Esophagus squamous epithelium (tissue), 5 donors: ENCODE measurements around the gene TMEM190. TPM values are rescaled to one million over a fixed set of nuclear protein-coding genes. Genes with fewer than 3 reads are reported as not detected.

ENCODE experiments used
- DNase-seq: peaks from one replicate; lab custom pipeline; 2025; lab: John Stamatoyannopoulos, UW
- H3K27ac ChIP-seq, 4 donors: fragments of 200-600 bp; sonication (generic); one replicate each; pipeline ENCODE4 v1.5.1; 2016 to 2019; ENCODE audit warnings: mild to moderate bottlenecking in 1 of 4
- H3K27me3 ChIP-seq, 4 donors: fragments of 200-600 bp; sonication (generic); 1 replicate in 3 of 4; 2 replicates in 1 of 4; pipeline versions ENCODE4 v1.5.1 to v1.6.0; 2017 to 2021; ENCODE audit warnings: antibody characterized with exemption in 1 of 4
- H3K36me3 ChIP-seq, 3 donors: fragments of 200-600 bp; sonication (generic); one replicate each; pipeline ENCODE4 v1.5.1; 2016 to 2019
- H3K4me1 ChIP-seq, 3 donors: fragments of 200-600 bp; sonication (generic); one replicate each; pipeline ENCODE4 v1.5.1; 2017 to 2019
- H3K4me3 ChIP-seq, 4 donors: fragments of 200-600 bp; sonication (generic); 1 replicate in 3 of 4; 2 replicates in 1 of 4; pipeline ENCODE4 v1.5.1; 2016 to 2019; ENCODE audit warnings: mild to moderate bottlenecking in 2 of 4, moderate library complexity in 1 of 4
- H3K9me3 ChIP-seq, 3 donors: fragments of 200-600 bp; sonication (generic); one replicate each; pipeline ENCODE4 v1.5.1; 2016 to 2019
- POLR2A ChIP-seq, 4 donors: fragments of 450-650 bp; IDR thresholded peaks; one replicate each; pipeline ENCODE4 v1.6.1; 2017; ENCODE audit warnings: antibody characterized with exemption in 4 of 4, mild to moderate bottlenecking in 4 of 4, moderate library complexity in 3 of 4
- WGBS, 2 donors: methylation state at CpG; one replicate each; pipeline ENCODE4 v1.1.5; 2018; 5-methylcytosine and 5-hydroxymethylcytosine counted together
- intact Hi-C: fragments of 100-400 bp; cut with DNase I; formaldehyde crosslinking; loops from one replicate; pipeline ENCODE4 v1.15.0; 2022
- total RNA-seq, 4 donors: library from RNA; depleted of rRNA; stranded (reverse); fragments of >200 nt; gene quantifications; one replicate each; pipeline ENCODE4 v1.1.0, GENCODE V29; 2016
- TF ChIP-seq, protein P1 (sequence below), 6 experiments: fragments of 450-650 bp in 4 of 6; fragments of 200-600 bp in 2 of 6; sonication (generic) in 2 of 6; IDR thresholded peaks; one replicate each; pipeline ENCODE4 v1.5.1; 2016 to 2019; ENCODE audit warnings: antibody characterized with exemption in 6 of 6, mild to moderate bottlenecking in 4 of 6, moderate library complexity in 4 of 6
- donor health status: DM: yes; HTN: yes; CAD: no.

TMEM190 gene
- total RNA-seq, 4 donors from 2014 or later: not detected

DNA sequence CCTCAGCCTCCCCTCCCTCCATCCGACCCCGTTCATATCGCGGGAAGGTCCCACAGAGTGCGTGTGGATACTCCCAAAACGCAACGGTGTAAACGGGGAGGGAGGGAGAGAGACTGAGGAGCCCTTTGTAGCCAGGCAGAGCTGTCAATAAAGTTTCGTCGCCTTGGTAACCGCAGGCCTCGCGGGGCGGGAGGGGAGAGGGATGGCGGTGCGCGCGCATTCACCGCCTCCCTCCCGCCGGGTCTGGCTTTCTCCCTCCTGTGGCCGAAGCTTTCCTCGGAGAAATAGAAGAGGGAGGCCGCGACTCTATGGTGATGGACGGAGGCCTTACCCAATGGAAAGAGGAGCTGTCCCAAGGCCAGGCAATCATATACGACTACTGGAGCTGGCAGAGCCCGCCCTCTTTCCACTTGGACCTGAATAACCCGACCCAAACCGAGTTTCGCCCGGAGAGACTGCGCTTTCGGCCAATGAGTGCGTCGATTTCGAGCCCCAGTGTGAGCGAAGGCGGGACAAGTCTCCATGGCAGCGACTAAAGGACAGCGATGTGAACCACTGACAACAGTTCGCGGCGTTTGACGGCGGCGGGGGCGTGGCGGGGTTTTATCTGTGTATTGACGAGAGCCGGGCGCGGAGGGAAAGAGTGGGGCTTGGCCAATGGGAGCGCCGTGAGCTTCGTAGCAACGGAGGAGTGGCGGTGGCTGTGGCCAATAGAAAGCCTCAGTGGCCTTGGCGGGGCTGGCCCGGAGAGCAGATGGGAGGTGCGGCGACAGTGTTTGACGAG lies 37.3 kb upstream of the TMEM190 start, which contains the start of gene KMT5C:
TSS of gene KMT5C (plus strand) at position 772 of the 784 bp plus-strand sequence. CDS start 2,061 bp downstream, outside the sequence.
- Histone ChIP-seq H3K27ac (peak within 1 kb of the TSS; percentile 94 to 96 (median 96)), H3K4me3 (peak within 1 kb of the TSS; percentile 65 to 81 (median 74)), H3K9me3 (no peaks in the 10 kb centered on the region), H3K27me3 (peaks cover 0 to 11% (median 0%) of the 10 kb centered on the region in 4 donors), H3K4me1 (peaks cover 18 to 43% (median 20%) of the 10 kb centered on the region in 3 donors), H3K36me3 (peaks cover 3 to 25% (median 8%) of the 10 kb centered on the region in 3 donors)
- peak; percentile 100 for DNase-seq
- WGBS, 2 donors: 0% methylated on average over 27 to 35 of the region's 63 CpGs
- peak in 3 of 4 donors; percentile 28 to 95 (median 94) for TF ChIP-seq POLR2A (IDR thresholded peaks at IDR 0.05)
- TF ChIP-seq, protein P1, sequence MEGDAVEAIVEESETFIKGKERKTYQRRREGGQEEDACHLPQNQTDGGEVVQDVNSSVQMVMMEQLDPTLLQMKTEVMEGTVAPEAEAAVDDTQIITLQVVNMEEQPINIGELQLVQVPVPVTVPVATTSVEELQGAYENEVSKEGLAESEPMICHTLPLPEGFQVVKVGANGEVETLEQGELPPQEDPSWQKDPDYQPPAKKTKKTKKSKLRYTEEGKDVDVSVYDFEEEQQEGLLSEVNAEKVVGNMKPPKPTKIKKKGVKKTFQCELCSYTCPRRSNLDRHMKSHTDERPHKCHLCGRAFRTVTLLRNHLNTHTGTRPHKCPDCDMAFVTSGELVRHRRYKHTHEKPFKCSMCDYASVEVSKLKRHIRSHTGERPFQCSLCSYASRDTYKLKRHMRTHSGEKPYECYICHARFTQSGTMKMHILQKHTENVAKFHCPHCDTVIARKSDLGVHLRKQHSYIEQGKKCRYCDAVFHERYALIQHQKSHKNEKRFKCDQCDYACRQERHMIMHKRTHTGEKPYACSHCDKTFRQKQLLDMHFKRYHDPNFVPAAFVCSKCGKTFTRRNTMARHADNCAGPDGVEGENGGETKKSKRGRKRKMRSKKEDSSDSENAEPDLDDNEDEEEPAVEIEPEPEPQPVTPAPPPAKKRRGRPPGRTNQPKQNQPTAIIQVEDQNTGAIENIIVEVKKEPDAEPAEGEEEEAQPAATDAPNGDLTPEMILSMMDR (IDR thresholded peaks at IDR 0.05): peak in 5 of 6 experiments; percentile 23 to 63 (median 51)
- intact Hi-C loops: no loop called here

DNA sequence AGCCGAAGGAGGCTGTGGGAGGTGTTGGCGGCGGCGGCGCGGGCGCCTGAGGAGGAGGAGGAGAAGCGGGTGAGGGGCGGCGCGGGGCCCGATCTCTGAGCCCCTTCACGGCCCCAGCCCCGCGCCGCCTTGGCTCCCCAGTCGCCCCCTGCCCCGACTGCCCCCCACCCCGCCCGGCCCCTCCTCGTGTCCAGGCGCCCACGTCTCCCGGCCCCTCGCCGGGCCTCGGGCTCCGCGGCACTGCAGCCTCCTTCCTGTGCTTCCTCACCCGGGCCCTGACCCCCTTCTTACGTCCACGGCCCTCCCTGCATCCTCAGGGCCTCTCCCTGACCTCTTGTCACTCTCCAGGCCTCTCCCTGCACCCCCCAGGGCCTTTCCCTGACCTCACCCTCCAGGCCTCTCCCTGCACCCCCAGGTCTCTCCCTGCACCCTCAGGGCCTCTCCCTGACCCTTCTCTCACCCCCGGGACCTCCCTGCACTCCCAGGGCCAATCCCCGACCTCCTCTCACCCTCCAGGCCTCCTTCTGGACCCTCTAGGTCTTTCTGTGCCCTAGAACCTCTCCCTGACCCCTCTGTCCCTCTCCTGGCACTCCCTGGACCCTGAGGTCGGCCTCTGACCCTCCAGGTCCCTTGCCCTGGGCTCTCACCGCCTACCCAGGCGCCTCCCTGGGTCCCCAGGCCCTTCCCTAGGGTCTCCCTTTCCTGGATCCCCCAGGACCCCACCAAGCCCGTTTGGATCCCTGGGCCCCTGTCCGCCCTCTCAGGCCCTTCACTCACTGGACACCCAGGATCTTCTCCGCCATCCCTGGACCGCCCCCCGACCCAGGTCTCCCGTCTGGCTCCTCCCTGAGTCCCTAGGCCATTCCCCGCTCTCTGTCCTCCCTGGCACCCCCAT lies 36.5 kb upstream of the TMEM190 start:
- DNase-seq: no peak
- TF ChIP-seq, protein P1 (IDR thresholded peaks at IDR 0.05): no peak
- TF ChIP-seq POLR2A (IDR thresholded peaks at IDR 0.05): peak in 1 of 4 donors; percentile 97
- WGBS, 2 donors: 1 to 6% methylated on average over 18 to 31 of the region's 44 CpGs
- H3K27ac ChIP-seq: peak overlapping the region; percentile 92 to 96 (median 96)
- H3K27me3 ChIP-seq: peaks cover 0 to 9% (median 0%) of the 10 kb centered on the region in 4 donors
- peak overlapping the region; percentile 65 to 81 (median 74) for H3K4me3 ChIP-seq
- H3K4me1 ChIP-seq: peaks cover 18 to 48% (median 20%) of the 10 kb centered on the region in 3 donors
- intact Hi-C loops: no loop called here
- peaks cover 3 to 25% (median 8%) of the 10 kb centered on the region in 3 donors for H3K36me3 ChIP-seq
- no peaks in the 10 kb centered on the region for H3K9me3 ChIP-seq

DNA sequence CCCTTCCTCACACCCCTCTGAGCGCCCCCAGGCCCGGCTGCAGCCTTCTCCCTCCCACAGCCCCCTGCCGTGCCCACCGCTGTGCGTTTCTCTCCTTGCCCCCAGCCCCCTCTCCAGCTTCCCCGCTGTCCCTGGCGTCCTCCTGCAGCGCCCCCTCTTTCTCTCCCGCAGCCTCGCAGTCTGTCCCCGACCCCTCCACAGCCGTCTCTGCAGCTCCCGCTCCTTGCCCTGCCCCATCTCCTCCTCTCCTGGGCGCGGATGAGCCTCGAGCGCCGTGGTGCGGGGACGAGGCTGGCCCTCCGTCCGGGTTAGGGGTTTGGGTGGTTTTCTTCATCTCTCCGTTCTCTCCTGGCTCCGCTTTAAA lies 35.9 kb upstream of the TMEM190 start:
- Histone ChIP-seq H3K27me3 (peaks cover 0 to 9% (median 0%) of the 10 kb centered on the region in 4 donors), H3K4me1 (peaks cover 18 to 55% (median 20%) of the 10 kb centered on the region in 3 donors), H3K9me3 (no peaks in the 10 kb centered on the region), H3K4me3 (peak overlapping the region; percentile 65 to 81 (median 74)), H3K36me3 (peaks cover 3 to 25% (median 8%) of the 10 kb centered on the region in 3 donors), H3K27ac (peak overlapping the region; percentile 28 to 96 (median 94))
- intact Hi-C loops: no loop called here
- TF ChIP-seq POLR2A (IDR thresholded peaks at IDR 0.05): no peak
- TF ChIP-seq, protein P1 (IDR thresholded peaks at IDR 0.05): peak in 1 of 6 experiments; percentile 4
- 1% methylated on average over 21 to 23 of the region's 24 CpGs for WGBS, 2 donors
- no peak for DNase-seq

DNA sequence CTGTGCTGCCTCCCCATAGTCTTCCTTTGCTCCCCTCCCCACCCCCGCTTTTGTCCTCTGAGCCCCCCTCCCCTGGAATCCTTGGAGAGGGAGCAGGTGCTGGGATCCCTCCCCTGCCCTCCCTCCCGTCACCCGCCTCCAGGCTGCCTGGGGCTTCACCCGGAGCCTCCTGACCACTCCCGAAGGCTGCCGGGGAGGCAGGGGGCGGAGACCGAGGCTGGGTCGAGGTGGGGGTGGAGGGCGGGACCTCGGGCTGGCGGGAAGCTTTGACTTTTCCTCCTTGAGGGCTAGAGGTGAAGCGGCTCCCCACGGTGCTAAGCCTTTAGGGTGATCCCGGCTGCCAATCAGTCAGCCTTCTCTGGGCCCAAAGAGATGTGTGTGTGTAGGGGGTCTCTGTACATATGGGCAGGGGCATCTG lies 35.4 kb upstream of the TMEM190 start:
- TF ChIP-seq POLR2A (IDR thresholded peaks at IDR 0.05): no peak
- TF ChIP-seq, protein P1 (IDR thresholded peaks at IDR 0.05): no peak
- DNase-seq: no peak
- H3K27me3 ChIP-seq: peaks cover 0 to 9% (median 0%) of the 10 kb centered on the region in 4 donors
- intact Hi-C loops: no loop called here
- H3K4me3 ChIP-seq: peak overlapping the region; percentile 65 to 81 (median 74)
- peak overlapping the region in 2 of 4 donors; percentile 92 to 96 for H3K27ac ChIP-seq
- 17% methylated on average over 1 of the region's 15 CpGs; no CpG with 5 or more reads in 1 of the 2 donors for WGBS, 2 donors
- peaks cover 18 to 59% (median 23%) of the 10 kb centered on the region in 3 donors for H3K4me1 ChIP-seq
- H3K9me3 ChIP-seq: no peaks in the 10 kb centered on the region
- H3K36me3 ChIP-seq: peaks cover 3 to 28% (median 8%) of the 10 kb centered on the region in 3 donors
